Naive thymus-derived CD8-positive, alpha-beta T cell (primary cell): ENCODE measurements around the gene TTYH1. TPM values are rescaled to one million over a fixed set of nuclear protein-coding genes. Genes with fewer than 3 reads are reported as not detected.

ENCODE experiments used
- ATAC-seq, 2 donors: fragments of 150-1000 bp; cut with Tn5 transposase in 1 of 2; sonication (Bioruptor Pico), chemical (Tn5 transposase) in 1 of 2; 1 replicate in 1 of 2; 2 replicates in 1 of 2; pipeline ENCODE4 v1.10.0; 2021; ENCODE audit warnings: mild to moderate bottlenecking in 2 of 2, moderate library complexity in 2 of 2
- POLR2A ChIA-PET: fragments of 350-600 bp; sonication (Branson Sonifier 250); formaldehyde crosslinking; loops from one replicate; lab custom pipeline; 2021; ENCODE audit warnings: antibody characterized with exemption; lab: Charles Lee
- DNase-seq, 10 donors: peaks; one replicate each; pipeline versions ENCODE4 v3.0.0 to v3.0.0-alpha.2; 2020 to 2022
- H3K27ac Mint-ChIP-seq, 10 donors: one replicate each; pipeline ENCODE4 v1.8.0; 2020 to 2022; ENCODE audit warnings: mild to moderate bottlenecking in 10 of 10, mixed read lengths in 10 of 10, moderate library complexity in 4 of 10, inconsistent platforms in 1 of 10
- H3K27me3 Mint-ChIP-seq, 5 donors: one replicate each; pipeline ENCODE4 v1.8.0; 2021 to 2022; ENCODE audit warnings: mixed read lengths in 5 of 5
- H3K36me3 Mint-ChIP-seq, 3 donors: one replicate each; pipeline ENCODE4 v1.8.0; 2020 to 2022; ENCODE audit warnings: mixed read lengths in 3 of 3, mild to moderate bottlenecking in 2 of 3, inconsistent platforms in 1 of 3
- H3K4me1 Mint-ChIP-seq, 4 donors: one replicate each; pipeline ENCODE4 v1.8.0; 2021 to 2022; ENCODE audit warnings: mixed read lengths in 4 of 4
- H3K4me3 Mint-ChIP-seq, 10 donors: one replicate each; pipeline ENCODE4 v1.8.0; 2020 to 2022; ENCODE audit warnings: mild to moderate bottlenecking in 10 of 10, mixed read lengths in 10 of 10, moderate library complexity in 6 of 10, inconsistent platforms in 1 of 10
- H3K9me3 Mint-ChIP-seq, 9 donors: one replicate each; pipeline ENCODE4 v1.8.0; 2020 to 2022; ENCODE audit warnings: mixed read lengths in 9 of 9, mild to moderate bottlenecking in 3 of 9, inconsistent platforms in 1 of 9, moderate library complexity in 1 of 9
- polyA plus RNA-seq, 3 donors: library from polyadenylated mRNA; unstranded; fragments of 300-500 nt; fragmentation: Illumina TruSeq; gene quantifications; one replicate each; pipeline ENCODE4 v1.2.3, GENCODE V29; 2021
- total RNA-seq, 8 experiments: library from RNA in 2 of 8; stranded (reverse) in 2 of 8; gene quantifications; one replicate each; pipeline ENCODE4 v1.2.3 and lab custom pipeline; 2021 to 2026

TTYH1 gene
- total and polyA plus RNA-seq, 5 experiments from 2014 or later = 0.04 to 0.65 TPM; not detected in 3

DNA sequence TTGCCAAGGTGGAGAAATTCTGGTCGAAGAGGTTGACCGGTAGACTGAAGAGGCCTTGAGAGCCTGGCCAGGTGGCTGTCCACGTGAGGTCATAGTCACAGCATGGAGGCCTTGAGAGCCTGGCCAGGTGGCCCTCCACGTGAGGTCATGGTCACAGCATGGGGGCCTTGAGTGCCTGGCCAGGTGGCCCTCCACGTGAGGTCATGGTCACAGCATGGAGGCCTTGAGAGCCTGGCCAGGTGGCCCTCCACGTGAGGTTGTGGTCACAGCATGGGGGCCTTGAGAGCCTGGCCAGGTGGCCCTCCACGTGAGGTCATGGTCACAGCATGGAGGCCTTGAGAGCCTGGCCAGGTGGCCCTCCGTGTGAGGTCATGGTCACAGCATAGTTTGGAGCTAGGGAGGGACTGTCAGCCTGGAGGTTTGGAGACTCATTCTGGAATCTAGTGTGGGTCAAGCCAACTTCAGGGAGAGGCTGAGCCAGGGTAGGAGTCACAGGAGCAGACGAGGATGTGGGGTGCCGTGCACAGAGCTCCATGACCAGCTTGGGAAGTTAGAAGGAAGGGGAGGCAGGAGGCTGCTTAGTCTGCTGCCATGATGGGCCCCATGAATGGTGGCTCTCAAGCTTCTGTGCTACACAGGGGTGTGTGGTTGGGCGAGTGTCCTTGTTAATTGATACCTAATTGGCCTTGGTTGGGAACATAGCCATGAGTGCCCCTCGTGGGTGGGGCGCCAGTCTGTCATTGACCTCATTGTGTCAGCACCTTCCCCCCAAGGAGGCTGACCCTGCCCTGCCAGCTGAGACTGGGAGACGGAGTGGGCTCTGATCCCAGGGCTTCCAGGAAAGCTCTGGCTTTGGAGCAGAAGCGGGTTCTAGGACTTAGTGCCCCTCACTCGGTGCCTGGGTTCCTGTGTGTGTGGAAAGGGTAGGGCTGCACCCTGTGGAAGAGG lies 44.3 kb downstream of the TTYH1 start:
- Mint-ChIP-seq H3K36me3 (peaks cover 0 to 66% (median 8%) of the 10 kb centered on the region in 3 donors), H3K27me3 (no peaks in the 10 kb centered on the region), H3K9me3 (peaks cover 0 to 4% (median 0%) of the 10 kb centered on the region in 9 donors), H3K27ac (peak overlapping the region; percentile 43 to 95 (median 80)), H3K4me1 (peaks cover 26 to 40% (median 34%) of the 10 kb centered on the region in 4 donors), H3K4me3 (peak overlapping the region in 8 of 10 donors; percentile 1 to 66 (median 38))
- no peak for ATAC-seq
- DNase-seq = no peak
- POLR2A ChIA-PET = interaction anchor here (0.7 to 3.1 kb wide), 2 partner anchors 11 to 13 kb away, joined by 3 to 19 read pairs; partner anchors contain the start of gene LENG8

DNA sequence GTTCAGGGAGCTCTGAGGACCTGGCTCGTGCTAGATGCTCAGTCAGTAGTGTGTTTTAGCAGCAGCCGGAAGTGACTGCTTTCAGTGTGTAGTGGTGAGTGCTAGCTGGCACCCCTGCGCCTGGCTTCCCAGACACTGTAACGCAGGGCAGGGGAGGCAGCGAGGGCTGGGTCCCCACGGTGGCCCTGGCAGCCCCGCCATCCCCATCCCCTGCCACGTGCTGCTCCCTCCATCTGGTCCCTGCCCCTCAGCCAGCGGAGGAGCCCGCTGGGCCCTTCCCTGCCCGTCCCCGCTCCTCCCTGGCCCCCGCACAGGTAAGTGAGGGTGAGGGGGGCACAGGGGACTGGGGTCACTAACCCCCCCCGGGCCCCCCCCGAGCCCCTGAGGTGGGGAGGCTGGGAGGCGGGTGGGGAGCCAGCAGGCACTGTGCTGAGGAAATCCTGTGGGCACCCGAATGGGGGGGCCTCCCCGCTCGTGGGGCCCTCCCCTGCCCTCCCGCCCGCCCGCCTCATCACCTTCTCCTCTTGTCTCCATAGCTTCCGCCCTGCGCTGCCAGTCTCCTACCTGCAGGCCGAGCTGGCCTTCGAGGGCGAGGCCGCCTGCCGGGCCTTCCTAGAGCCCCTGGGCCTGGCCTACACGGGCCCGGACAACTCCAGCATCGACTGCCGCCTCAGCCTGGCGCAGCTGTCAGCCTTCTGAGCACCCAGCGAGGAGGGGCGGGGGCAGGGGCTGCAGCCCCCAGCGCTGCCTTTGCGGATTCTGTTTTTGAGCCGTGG lies 45.2 kb downstream of the TTYH1 start:
- Mint-ChIP-seq H3K9me3 (peaks cover 0 to 6% (median 0%) of the 10 kb centered on the region in 9 donors), H3K36me3 (peaks cover 0 to 57% (median 8%) of the 10 kb centered on the region in 3 donors), H3K27me3 (no peaks in the 10 kb centered on the region), H3K4me1 (peaks cover 25 to 42% (median 35%) of the 10 kb centered on the region in 4 donors), H3K4me3 (peak overlapping the region in 4 of 10 donors; percentile 4 to 50 (median 34)), H3K27ac (peak overlapping the region in 3 of 10 donors; percentile 52 to 86 (median 73))
- DNase-seq = no peak
- ATAC-seq = no peak
- POLR2A ChIA-PET = interaction anchor here (0.7 to 3.8 kb wide), 4 partner anchors 11 to 363 kb away, joined by 3 to 72 read pairs (median 11); partner anchors contain the start of gene LENG8

DNA sequence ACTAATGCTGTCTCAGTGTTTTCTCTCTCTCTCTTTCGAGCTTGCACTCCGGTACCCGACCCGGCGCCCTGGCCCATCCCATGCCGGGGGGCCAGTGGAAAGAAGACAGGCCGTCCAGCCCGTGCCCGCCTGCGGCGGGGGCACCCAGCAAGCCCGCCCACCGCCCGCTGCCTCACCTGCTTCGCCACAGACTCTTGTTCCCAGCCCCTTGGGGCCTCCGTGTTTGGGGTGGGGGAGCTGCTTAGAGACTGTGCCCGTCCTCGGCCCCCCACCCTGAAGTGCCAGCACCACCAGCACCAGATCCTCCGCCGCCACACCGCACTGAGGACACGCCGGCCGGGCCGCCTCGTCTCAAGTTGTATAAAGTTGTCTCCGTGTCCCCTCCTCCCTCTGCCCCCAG lies 45.9 kb downstream of the TTYH1 start:
- no peak for DNase-seq
- POLR2A ChIA-PET = interaction anchor here (0.7 to 3.8 kb wide), 3 partner anchors 8 to 364 kb away, joined by 3 to 72 read pairs (median 5); partner anchors contain the start of gene LENG8
- Mint-ChIP-seq H3K4me1 (peaks cover 25 to 42% (median 35%) of the 10 kb centered on the region in 4 donors), H3K27ac (peak overlapping the region in 6 of 10 donors; percentile 20 to 78 (median 42)), H3K36me3 (peaks cover 0 to 51% (median 8%) of the 10 kb centered on the region in 3 donors), H3K27me3 (no peaks in the 10 kb centered on the region), H3K4me3 (peak overlapping the region in 6 of 10 donors; percentile 15 to 72 (median 39)), H3K9me3 (peaks cover 0 to 6% (median 0%) of the 10 kb centered on the region in 9 donors)
- no peak for ATAC-seq

DNA sequence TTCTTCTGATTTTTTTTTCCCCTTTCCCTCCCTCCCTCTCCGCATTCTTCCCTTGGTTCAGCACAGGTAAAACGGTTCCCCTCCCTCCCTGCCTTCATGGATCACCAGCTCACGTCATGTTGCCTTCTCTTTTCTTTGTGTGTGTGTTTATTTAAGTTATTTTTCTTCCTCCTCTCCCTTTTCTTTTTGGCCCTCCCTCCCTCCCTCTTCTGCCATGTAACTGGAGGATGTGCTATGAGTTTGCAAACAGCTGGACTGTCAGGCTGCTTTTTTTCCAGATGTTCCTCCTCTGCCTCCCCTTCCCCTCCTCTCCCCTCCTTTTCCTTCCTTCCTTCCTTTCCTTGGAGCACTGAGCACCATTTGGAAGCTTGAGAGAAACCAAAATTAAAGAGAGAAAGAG lies 46.3 kb downstream of the TTYH1 start:
- H3K4me1 Mint-ChIP-seq = peaks cover 25 to 42% (median 35%) of the 10 kb centered on the region in 4 donors
- POLR2A ChIA-PET = interaction anchor here (1.3 to 3.8 kb wide), 2 partner anchors 8 to 12 kb away, joined by 5 to 72 read pairs; partner anchors contain the start of gene LENG8
- peak overlapping the region; percentile 12 to 87 (median 36) for H3K4me3 Mint-ChIP-seq
- peaks cover 0 to 47% (median 8%) of the 10 kb centered on the region in 3 donors for H3K36me3 Mint-ChIP-seq
- H3K9me3 Mint-ChIP-seq = peaks cover 0 to 6% (median 0%) of the 10 kb centered on the region in 9 donors
- DNase-seq (no peak), ATAC-seq (no peak)
- H3K27ac Mint-ChIP-seq = peak overlapping the region in 9 of 10 donors; percentile 20 to 88 (median 72)
- H3K27me3 Mint-ChIP-seq = no peaks in the 10 kb centered on the region

DNA sequence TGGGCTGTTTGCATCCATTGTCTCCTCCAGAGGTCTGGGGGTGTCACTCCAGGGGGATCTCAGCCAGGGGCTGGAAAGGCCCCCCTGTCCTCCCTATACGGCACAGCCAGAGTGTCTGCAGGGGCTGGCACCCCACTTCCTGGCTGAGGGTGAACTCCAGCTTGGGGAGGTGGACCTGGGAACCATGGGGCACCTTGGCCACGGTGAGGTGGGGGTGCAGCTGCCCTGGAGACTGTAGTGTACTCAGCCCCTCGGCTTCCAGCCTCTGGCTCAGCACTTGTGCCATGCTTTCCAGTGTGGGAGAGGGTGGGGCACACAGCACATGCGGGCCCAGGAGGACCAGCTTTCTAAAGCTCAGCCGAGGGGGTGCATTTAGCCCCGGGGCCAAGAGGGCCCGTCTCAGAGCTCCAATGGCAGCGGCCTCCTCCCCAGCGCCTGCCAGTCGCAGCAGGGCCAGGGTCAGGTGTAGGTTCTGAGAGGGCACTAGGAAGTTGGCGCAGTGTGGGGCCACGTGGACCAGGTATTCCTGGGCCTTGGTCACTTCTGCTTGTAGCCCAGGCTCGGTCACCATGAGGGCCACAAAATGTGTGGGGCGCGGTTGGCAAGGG lies 46.9 kb downstream of the TTYH1 start:
- Mint-ChIP-seq H3K36me3 (peaks cover 0 to 45% (median 8%) of the 10 kb centered on the region in 3 donors), H3K27me3 (no peaks in the 10 kb centered on the region), H3K27ac (peak overlapping the region in 9 of 10 donors; percentile 32 to 88 (median 72)), H3K4me1 (peaks cover 25 to 42% (median 35%) of the 10 kb centered on the region in 4 donors), H3K4me3 (peak overlapping the region; percentile 4 to 87 (median 37)), H3K9me3 (peaks cover 0 to 6% (median 0%) of the 10 kb centered on the region in 9 donors)
- no peak for ATAC-seq
- DNase-seq = no peak
- POLR2A ChIA-PET = interaction anchor here (1.0 to 3.8 kb wide), 3 partner anchors 8 to 13 kb away, joined by 3 to 72 read pairs (median 5); partner anchors contain the start of gene LENG8

DNA sequence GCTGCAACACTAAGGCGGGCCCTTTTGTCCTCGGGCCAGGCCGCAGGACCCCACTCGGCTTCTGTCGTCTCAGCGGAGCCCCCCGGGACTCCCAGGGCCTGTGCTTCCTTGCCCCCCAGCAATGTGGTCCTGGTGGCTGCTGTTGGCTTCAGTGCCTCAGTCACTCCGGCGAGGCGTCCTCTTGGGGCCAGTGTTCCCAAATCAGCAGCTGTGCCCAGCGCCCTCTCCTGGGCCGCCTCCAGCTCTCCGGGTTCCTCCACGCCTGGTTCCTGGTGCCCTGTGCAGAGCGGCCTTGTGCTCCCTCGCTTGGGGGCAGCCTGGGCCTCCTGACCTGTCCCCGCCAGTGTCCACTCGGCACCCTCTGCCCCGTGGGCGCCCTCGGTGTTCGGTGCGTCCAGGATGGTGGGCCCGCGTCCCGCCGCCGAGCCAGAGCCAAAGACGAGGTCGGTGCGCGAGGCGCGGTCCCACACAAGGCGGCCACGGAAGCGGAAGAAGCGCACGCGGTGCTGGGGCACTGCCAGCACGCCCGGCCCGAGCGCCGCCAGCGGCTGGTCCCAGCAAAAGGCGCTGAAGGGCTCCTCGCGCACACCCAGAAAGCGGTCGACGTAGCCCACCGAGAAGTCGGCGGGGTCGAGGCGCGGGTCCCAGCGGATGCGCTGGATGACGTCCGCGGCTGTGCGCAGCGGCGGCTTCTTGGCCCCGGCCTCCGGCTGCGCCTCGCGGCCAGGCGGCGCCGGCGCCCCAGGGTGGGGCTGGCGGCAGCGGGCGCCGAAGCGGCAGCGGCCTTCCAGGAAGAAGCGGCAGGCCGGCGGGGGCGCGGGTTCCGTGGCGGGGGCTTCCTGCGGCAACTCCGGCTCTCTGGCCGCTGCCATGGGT lies 47.6 kb downstream of the TTYH1 start:
- H3K4me3 Mint-ChIP-seq = peak overlapping the region; percentile 14 to 89 (median 68)
- POLR2A ChIA-PET = interaction anchor here (0.8 to 3.8 kb wide), 6 partner anchors 8 to 348 kb away, joined by 3 to 72 read pairs (median 6); partner anchors contain the start of genes LENG8, PRPF31 and TFPT
- ATAC-seq = peak; percentile 54 to 57
- H3K36me3 Mint-ChIP-seq = peaks cover 0 to 38% (median 8%) of the 10 kb centered on the region in 3 donors
- peaks cover 25 to 42% (median 35%) of the 10 kb centered on the region in 4 donors for H3K4me1 Mint-ChIP-seq
- H3K27me3 Mint-ChIP-seq = no peaks in the 10 kb centered on the region
- H3K9me3 Mint-ChIP-seq = peaks cover 0 to 6% (median 0%) of the 10 kb centered on the region in 9 donors
- H3K27ac Mint-ChIP-seq = peak overlapping the region in 9 of 10 donors; percentile 43 to 98 (median 90)
- peak; percentile 49 to 81 (median 66) for DNase-seq

DNA sequence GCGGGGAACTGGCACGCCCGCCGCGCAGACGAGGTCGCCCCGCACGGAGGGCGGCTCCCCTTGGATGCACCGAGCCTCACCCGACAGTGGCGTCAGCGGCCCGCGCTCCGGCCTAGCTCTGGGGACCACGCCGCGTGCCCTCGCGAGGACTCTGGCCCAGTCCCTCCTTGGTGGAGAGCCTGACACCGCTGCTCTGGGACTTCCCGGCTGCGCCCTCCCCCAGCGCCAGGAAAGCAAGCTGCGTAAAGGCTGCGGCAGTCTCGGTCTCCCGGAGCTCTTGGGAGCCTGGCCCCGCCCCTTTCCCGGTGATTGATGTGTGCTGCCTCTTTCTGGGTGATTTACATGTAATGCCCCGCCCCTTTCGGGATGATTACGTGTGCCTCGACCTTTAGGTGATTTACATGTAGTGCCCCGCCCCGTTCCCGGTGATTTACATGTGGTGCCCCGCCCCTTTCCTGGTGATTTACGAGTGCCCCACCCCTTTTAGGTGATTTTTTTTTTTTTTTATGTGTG lies 48.3 kb downstream of the TTYH1 start, which contains the start of gene LENG9:
Gene LENG9, minus strand, starts transcription at position 248 of the 513 bp plus-strand sequence. CDS start 252 bp downstream, outside the sequence.
- POLR2A ChIA-PET = interaction anchor here (0.7 to 3.8 kb wide), 5 partner anchors 10 to 348 kb away, joined by 3 to 72 read pairs (median 6); partner anchors contain the start of genes LENG8, MBOAT7, PRPF31 and TFPT
- peaks cover 19 to 35% (median 30%) of the 10 kb centered on the region in 4 donors for H3K4me1 Mint-ChIP-seq
- ATAC-seq (peak; percentile 56 to 66), DNase-seq (peak; percentile 83 to 96 (median 89))
- peaks cover 0 to 6% (median 0%) of the 10 kb centered on the region in 9 donors for H3K9me3 Mint-ChIP-seq
- H3K27ac Mint-ChIP-seq = peak within 1 kb of the TSS; percentile 90 to 98 (median 96)
- H3K4me3 Mint-ChIP-seq = peak within 1 kb of the TSS; percentile 85 to 97 (median 89)
- peaks cover 0 to 31% (median 5%) of the 10 kb centered on the region in 3 donors for H3K36me3 Mint-ChIP-seq
- peaks cover 0 to 6% (median 3%) of the 10 kb centered on the region in 5 donors for H3K27me3 Mint-ChIP-seq

DNA sequence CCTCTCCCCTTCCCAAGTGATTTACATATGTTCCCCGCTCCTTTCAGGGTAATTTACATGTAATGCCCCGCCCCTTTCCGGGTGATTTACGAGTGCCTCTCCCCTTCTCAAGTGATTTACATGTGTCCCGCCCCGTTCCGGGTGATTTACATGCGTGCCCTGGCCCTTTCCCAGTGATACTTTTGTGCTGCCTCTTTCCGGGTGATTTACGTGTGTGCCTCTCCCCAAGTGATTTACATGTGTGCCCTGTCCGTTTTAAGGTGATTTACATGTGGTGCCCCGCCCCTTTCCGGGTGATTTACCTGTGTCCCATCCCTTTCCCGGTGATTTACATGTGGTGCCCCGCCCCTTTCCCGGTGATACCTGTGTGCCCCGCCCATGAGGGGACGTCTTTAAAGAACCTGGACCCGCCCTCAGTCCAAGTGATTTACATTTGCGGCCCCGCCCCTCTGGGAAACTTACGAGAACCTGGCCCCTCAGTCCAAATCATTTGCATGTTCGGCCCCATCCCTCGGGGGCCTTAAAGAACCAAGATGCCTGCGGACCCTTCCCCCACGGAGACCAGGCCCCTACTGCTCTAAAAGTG lies 48.9 kb downstream of the TTYH1 start:
- Mint-ChIP-seq H3K36me3 (peaks cover 0 to 25% (median 0%) of the 10 kb centered on the region in 3 donors), H3K4me3 (peak overlapping the region; percentile 85 to 97 (median 89)), H3K4me1 (peaks cover 14 to 29% (median 24%) of the 10 kb centered on the region in 4 donors), H3K9me3 (peaks cover 0 to 6% (median 0%) of the 10 kb centered on the region in 9 donors), H3K27me3 (peaks cover 3 to 10% (median 7%) of the 10 kb centered on the region in 5 donors), H3K27ac (peak overlapping the region; percentile 90 to 98 (median 96))
- peak; percentile 45 to 59 for ATAC-seq
- POLR2A ChIA-PET = interaction anchor here (0.7 to 3.8 kb wide), 5 partner anchors 10 to 349 kb away, joined by 3 to 72 read pairs (median 6); partner anchors contain the start of genes LENG8, MBOAT7, PRPF31 and TFPT
- DNase-seq = peak in 9 of 10 donors; percentile 61 to 88 (median 82)

DNA sequence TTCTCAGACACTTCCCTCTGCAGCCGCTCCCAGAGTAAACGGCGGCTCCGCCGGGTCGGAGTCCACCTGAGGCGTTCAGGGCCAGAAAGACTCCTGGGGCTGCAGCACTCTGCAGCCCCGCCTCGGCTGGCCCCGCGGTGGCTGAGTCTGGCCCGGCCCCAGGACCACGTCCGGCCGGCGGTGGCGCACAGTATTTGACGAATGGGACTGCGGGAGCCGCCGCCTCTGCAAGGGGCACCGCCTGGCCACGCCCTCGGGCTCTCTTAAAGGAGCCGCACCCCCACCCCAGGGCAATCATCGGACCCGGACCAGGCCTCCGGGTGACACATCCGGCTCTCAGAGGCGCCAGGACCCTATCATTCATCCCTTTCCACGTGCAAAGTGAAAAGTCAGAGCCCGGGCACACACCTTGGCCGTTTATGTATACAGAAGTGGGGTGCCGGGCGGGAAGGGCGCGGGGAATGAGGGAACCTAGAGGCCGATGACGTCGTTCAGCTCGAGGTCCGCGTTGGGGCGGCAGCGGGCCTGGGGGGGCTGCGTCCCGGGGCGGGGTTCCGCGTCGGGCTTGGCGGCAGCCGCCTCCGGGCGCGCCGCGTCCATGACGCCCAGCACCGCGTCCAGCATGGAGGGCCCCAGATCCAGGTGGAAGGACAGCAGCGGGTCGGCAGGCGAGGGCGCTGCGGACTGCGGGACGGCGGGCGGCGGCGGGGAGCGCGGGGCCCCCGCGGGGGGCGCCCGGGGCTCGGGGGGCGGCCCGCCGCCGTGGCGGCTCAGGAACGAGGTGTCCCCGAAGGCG lies 49.6 kb downstream of the TTYH1 start:
- H3K27me3 Mint-ChIP-seq = peaks cover 9 to 16% (median 14%) of the 10 kb centered on the region in 5 donors
- peaks cover 0 to 6% (median 0%) of the 10 kb centered on the region in 9 donors for H3K9me3 Mint-ChIP-seq
- POLR2A ChIA-PET = interaction anchor here (2.3 kb wide), 1 partner anchor 16 kb away, joined by 10 read pairs; the partner anchor contains the start of gene LENG8
- peak; percentile 9 to 32 for ATAC-seq
- H3K4me3 Mint-ChIP-seq = peak overlapping the region; percentile 85 to 97 (median 89)
- H3K27ac Mint-ChIP-seq = peak overlapping the region in 8 of 10 donors; percentile 90 to 98 (median 96)
- H3K36me3 Mint-ChIP-seq = peaks cover 0 to 18% (median 0%) of the 10 kb centered on the region in 3 donors
- H3K4me1 Mint-ChIP-seq = peaks cover 12 to 24% (median 19%) of the 10 kb centered on the region in 4 donors
- DNase-seq = peak in 9 of 10 donors; percentile 44 to 81 (median 56)
